HG02870 (cell line): ENCODE data around the gene AMN1.
"Not testable (repeated sequence)": the region's sequence is repeated elsewhere in the genome, so short reads cannot be mapped to it uniquely, and the experiment has no call there.

ENCODE experiments used
- ATAC-seq: cut with Tn5 transposase; IDR thresholded peaks from one replicate; pipeline ENCODE4 v1.9.1; 2021; ENCODE audit warnings: mild to moderate bottlenecking, moderate library complexity; ENCODE audit not compliant: unreplicated experiment

AMN1 gene

DNA sequence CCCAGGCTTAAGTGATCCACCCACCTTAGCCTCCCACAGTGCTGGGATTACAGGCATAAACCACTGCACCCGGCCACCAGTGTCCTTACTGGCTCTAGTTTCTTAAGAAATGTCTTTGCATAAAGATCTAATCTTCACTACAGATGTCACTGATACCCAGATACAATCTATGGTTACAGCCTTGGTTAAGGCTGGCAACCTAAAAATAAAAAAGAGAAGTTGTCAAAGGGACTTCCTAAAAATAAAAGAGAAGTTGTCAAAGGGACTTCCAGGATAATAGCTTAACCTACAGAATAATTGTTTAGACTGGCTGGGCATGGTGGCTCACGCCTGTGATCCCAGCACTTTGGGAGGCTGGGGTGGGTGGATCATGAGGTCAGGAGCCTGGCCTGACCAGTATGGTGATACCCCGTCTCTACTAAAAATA is 41.7 kb downstream of the AMN1 start:
- ATAC-seq = no peak

DNA sequence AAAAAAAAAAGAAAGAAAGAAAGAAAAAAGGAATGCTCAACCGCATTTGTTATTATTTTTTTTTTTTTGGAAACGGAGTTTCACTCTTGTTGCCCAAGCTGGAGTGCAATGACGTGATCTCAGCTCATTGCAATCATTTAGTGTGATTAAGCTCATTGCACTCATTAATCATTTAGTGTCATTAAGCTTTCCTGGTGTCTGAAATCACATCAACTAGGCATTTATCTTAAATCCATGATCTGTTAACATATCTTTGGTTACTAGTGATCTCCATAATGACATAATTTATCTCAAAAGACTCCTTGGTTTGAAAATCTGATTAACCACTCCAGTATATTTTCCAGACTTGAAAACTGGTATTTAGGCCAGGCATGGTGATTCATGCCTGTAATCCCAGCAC is 43.0 kb downstream of the AMN1 start:
- ATAC-seq = no peak

DNA sequence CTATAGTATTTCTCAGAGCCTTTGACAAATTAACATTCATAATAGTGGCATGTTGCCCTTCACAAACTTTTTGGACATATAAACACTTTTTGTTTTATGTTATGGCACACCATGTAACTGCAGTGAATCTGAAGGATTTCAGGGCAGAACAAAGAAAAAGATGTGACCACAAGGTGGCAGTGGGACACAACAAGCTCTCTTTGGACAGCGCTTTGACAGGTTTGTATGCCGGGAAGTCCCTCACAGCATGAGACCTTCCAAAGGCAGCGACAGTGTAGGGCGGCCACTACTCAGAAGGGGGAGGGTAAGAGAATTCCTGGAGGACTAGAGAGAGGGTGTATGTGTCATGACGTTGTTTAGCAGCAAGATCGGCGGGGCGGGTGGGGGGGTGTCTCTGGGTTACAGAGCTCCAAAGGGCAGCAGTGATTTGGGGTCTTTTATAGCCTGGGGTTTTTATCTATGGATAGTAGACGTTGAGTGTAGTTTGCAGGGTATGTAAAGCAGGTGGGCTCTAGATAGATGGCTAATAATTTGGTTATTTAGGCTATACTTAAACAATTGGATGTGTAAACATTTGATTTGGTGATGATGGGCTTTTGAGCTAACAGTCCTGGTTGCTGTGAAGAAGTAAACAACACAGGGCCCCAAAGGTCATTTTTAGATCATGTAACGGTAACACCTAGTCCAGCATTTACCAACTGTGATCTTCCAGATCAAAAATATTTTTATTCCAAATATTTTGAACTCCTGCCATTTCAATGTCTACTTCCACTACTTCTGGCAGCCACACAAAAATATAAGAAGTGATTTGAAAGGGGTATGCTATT is 46.5 kb downstream of the AMN1 start:
- peak; percentile 76 for ATAC-seq

DNA sequence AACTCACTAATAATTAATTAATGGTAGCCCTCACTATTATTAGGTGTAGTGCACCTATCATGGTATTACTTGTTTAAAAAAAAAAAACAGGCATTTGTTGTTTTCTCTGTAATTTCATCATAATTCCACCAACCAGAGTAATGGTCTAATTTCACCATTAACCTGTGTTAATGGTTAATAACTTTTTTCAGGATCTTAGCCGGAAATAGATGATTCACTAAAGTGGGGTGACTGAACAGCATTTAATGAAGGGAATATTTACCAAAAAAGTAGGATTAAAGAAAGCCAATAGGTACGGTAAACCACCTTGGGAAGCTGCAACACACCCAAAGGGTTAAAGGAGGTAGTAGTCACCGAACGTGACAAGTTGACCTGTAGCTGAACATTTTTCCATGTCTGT is 56.3 kb downstream of the AMN1 start:
- ATAC-seq = no peak

DNA sequence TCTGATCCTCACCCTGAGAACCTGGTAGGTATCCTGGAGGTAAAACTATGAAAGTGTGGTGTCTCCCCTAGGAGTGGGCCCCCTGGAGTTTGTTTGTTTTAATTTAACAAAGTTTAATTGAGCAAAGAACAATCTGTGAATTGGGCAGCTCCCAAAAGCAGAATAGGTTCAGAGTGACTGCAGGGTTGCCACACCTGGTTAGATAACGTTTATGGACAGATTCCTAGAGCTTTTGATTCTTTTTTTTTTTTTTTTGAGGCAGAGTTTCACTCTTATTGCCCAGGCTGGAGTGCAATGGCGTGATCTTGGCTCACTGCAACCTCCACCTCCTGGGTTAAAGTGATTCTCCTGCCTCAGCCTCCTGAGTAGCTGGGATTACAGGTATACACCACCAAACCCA is 59.2 kb downstream of the AMN1 start:
- not testable (repeated sequence) for ATAC-seq

DNA sequence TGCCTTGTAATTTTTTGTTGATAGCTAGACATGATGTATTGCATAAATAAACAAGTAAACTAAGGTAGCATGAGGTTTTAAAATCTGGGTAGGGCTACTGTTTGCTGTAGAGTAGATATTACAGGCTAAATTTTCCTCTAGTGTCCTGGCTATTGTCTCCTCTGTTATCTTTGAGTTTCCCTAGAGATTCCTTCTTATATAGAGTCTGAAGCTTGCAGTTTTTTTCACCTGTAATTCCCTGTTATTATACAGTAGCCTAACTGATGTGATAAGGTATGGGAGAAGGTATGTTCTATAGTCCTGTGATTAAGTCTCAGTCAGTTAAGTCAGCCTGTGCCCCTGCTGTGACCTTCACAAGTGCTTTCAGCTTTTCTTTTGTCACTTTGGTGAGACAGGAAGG is 59.8 kb downstream of the AMN1 start:
- ATAC-seq = no peak

DNA sequence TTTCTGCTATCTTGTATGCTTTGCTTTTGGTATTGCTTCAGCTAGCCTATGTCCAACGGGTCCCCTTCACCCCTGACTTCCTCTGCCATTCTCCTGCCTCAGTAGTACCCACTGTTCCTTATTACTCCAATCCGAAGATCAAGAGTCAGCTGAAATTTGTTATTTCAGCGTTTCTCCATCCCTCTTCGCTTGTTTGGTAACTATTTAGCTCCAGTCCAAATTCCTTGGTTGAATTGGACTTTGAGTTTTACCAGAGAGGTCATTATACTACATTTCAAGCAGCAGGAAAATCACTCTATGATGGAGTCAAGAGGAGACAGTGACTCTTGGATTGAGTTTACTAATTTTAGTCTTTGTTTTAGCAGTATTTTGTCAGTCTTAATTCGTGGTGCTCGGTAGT is 64.8 kb downstream of the AMN1 start:
- no peak for ATAC-seq

DNA sequence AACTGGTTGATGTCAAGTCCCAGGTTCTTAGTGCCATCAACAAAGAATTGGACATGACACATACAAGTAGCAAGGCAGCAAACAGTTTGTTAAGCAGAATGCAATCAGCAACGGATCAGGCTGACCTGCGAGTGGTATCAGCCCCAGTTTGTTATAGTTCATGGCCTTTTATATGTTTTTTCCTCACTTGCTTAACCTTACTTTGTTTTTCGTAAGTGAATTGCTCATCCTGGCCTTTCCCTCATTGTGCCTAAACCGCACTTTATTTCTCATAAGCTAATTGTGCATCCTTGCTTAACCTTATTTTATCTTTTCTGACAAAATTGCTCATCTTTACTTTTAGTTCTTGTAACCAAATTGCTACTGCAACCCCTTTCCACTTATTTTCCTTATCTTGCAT is 65.2 kb downstream of the AMN1 start:
- ATAC-seq = no peak

DNA sequence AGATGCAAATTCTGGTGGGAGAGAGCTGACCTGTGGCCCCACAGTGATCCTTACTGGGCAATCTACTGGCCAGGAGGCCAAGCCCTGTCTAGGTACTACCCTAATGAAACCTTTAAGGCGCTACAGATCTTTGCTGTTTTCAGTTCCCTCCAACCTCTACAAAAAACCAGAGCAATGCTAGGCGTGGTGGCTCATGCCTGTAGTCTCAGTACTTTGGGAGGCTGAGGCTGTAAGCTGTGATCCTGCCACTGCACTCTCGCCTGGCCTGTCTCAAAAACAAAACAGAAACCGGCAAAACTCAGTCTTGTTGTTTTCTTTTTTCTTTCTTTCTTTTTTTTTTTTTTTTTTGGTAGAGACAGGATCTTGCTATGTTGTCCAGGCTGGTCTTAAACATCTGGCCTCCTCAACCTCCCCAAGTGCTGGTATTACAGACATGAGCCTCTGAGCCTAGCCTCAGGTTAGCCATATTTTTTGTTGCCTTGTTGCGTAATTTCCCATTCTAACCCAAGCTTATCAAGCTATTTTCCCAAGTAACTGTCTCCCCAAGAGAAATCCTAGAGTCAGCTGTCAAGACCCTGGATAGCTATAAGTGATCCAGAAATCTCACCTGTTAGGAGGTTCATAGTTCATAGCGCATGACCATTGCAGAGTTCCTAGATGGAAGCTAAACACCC is 66.5 kb downstream of the AMN1 start:
- ATAC-seq = no peak

DNA sequence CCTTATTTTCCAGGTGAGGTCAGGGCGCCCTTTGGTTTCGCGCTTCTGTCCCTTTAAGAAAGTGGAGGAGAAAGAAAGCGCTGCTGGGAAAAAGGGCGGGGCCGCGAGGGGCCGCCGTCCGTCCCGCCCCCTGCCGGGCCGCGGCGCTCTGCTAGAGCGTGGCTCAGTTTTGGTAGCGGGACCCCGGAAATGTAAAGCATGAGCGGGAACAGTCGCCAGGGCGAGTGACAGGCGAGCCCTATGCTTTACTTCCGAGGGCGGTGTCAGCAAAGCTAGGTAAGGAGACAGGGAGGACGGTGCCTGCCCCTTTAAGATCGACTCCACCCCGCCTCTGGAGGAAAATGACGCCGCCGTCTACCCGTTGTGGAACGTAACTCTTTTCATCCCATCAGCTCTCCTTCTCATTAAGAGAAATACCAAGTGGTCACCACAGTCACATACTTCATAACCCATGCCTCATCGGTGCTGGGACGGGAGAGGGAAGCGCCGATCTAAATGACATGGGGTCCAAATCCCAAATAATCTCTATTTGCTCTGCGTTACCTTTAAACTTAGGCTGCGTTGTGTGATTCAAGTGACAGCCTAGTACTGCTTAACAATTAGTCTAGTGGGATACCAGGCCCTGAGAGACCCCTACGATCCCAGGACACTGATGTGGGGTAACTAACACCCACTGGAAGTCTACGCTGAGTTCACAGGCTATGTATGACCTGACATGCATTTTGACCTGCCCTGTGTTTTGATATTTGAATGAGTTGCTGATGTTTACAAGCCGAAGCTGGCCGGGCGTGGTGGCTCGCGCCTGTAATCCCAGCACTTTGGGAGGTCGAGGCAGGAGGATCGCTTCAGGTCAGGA is 69.5 kb downstream of the AMN1 start, which contains the start of gene ETFBKMT:
ETFBKMT (plus strand) TSS at position 602 of the 856 bp plus-strand sequence. CDS start 2,266 bp downstream, outside the sequence.
- ATAC-seq = peak; percentile 100

DNA sequence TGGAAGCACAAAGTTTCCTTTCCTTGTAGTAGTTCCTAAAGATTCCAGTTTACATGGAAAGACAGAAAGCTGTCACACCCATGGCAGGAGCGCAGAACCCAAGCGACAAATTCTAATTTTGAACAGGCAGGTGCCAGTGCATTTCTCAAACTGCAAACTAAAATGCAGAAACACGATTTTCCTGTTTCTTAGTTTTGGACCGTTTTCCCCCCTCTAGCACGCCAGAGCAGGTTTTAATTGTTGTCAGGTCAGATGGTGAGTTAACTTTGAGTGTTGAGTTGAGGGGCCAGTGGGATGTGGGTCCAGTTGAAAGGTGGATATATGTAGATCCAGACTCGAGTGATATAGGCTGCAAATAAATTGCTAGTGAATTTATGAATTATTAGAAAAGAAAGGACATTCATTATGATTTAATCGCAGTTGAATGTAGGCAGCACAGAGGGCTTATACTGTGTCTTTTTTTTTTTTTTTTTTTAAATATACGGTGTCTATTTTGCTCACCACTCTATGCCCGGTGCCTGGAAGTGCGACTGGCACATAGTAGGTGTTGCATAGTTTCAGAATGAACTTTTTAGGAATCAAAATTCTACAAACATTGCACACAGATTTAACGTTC is 70.2 kb downstream of the AMN1 start:
- ATAC-seq = peak; percentile 7

DNA sequence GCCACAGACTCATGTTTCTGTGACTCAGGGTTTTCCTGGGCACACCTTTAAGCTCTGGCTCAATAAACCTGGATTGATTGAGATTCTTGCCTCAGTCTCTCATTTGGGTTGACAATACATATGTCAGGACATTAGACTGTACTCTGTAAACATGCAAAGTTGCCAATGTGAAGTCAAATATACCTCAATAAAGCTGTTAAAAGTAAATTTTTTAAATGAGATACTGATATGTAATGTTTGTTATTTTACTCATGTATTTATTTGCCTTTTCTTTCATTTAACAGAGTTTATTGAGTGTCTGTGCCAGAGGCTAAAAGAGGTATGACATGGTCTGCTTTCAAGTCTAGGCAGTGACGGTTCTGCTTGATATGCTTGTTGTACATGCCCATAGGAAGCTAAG is 73.0 kb downstream of the AMN1 start:
- no peak for ATAC-seq

DNA sequence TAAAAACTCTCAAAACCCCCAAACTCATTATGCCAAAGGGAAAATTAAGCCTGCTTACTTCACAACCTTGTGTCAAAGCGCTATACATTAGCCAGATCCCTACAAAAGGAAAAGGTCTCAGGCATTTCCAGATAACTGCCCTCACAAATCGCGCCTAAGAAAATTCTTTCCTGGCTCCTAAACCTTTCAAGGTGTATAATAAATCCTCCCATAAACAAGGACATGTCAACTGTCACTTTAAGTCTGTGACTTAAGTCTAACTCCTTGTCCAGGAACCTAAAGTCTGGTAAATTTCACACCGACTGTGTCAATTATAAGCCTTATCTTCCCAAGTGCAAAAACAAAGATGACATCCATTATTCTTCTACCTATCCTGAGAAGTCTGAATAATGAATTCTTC is 73.6 kb downstream of the AMN1 start:
- no peak for ATAC-seq

DNA sequence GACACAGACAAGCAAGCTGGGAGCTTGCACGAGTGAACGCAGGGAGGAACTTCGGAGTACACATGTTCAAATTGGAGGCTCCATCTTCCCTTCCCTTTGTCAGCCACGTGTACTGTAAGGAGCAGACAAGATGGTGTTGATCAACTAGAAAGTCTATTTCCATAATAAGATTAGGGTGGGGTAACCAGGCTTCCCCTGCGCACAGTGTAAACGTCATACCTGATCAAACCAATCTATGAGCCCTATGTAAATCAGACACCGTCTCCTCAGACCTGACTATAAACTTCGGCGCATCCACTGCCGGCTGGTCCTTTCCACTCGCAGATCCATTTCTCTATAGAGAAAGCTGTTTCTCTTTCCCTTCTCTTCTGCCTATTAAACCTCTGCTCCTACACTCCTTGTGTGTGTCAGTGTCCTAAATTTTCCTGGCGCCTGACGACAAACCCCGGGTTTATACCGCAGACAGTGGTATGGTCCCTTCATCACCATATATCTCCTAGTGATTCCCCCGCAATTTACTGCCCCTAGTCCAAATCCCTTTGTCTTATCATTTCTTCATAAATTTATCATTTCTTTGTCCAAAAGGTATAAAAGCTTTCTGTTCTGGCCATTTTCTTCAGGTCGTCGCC is 76.8 kb downstream of the AMN1 start:
- no peak for ATAC-seq

DNA sequence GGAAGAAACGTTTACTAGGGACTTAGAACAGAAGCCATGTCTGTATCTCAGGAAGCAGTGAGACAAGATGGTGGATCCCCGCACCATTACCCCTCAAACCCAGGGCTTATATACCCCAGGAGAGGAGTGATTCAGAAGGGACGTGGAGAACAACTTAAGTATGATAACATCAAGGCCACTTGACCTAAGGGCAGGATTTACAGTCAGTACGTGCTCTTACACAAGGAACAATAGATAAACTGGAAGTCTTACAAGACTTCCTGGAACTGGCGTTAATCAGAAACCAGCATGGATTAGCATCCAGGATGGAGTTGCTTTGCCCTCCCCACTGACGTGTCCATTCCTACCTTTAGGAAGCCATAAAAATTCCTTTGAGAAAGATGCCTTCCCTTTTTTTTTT is 77.9 kb downstream of the AMN1 start:
- no peak for ATAC-seq

DNA sequence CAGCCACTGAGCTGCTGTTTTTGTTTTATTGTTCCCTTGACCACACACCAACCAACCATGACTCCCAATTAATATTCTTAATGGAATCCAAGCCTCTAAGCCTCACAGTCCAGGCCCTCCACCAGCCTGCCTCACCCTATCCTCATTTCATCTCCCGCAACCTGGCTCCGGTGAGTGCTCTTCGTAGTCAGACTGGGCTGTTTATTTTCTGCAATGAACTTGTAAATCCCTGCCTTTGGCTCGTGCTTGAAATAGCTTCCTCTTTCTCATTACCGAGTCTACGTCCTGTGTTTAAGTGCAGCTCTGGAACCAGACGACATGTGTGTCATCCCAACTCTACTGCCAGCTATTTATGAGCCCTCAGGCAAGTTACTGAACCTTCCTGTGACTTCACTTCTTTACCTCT is 81.7 kb downstream of the AMN1 start:
- ATAC-seq = no peak

DNA sequence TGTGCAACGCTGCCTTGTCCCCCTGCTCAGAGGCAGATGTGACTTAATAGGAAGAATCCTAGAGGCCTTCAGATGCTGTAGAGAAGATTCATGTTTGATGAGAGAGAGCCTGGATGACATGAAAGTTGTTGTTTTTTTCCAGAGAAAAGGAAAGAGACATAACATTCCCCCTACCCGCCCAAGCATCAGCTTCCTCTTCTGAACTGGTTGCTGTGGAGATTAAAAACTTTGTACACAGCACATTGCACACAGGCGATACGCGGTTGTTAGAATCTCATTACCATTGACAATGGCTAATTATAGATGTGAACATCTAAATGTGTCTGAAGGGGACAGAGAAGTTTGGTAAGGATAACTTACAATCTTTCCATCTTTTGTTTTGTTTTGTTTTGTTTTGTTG is 82.9 kb downstream of the AMN1 start:
- no peak for ATAC-seq

DNA sequence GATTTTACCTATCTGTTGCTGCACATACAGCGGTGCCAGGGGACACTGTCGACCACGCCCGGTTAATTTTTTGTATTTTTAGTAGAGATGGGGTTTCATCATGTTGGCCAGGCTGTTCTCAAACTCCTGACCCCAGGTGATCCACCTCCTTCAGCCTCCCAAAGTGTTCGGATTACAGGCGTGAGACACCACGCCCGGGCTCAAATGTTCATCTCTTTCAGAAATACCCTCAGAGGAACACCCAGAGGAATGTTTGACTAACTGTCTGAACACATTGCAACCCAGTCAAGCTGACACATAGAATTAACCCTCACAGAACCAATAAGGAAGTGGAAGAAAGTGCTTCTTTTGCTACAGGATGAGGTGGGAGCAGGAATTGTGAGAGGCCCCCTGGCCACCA is 84.3 kb downstream of the AMN1 start:
- no peak for ATAC-seq

DNA sequence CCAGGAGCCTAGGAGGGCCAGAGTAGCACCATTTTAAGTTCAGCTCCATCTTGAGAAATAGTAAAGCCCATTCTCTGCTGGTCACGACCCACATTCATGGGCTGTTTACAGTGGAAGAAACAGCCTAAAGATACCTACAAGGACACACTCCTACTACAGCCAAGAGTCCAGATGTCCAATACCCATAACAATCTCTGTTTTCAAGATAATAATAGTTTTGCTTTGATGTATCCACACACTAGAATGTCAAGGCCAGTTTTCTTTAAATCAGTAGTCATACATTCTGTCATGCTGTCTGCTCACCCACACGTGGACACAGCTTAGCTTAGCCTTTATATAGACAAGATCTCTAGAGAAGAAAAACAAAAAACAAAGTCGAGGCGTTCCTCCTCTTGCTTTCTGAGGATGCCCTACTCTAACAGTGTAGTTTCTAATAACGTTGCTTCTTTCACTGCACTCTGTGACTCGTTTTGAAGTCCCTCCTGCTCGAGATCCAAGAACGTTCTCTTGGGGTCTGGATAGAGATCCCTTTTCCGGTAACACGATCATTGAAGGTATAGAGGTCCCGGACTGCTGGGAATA is 87.2 kb downstream of the AMN1 start:
- no peak for ATAC-seq

DNA sequence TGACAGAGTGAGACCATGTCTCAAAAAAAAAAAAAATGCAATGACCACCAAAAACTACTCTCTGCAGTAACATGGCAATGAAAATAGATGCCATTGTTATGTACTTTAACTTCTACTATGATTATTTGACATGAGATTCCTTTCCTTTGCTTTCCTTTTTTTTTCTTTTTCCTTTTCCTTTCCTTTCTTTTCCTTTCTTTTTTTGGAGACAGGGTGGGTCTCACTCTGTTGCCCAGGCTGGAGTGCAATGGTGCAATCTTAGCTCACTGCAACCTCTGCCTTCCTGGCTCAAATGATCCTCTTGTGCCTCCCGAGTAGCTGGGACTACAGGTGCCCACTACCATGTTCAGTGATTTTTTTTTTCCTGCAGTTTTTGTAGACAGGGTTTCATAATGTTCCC is 94.2 kb downstream of the AMN1 start:
- no peak for ATAC-seq
